ENCODE data around the gene RPL18.

Gene RPL18

GRCh38 chr19:48615231-48616040 lies 3.5 kb downstream of the RPL18 start:
- Histone ChIP-seq H3K36me3 (ENCODE audit: control insufficient read depth, insufficient read depth, low read length) (peaks cover 26% of the 10 kb centered on the region), H4K5ac (ENCODE audit: low read length) (no peak overlapping the region), H3K4me3 (ENCODE audit: low read length) (no peak overlapping the region), H3K4me1 (ENCODE audit: control insufficient read depth, low read depth, low read length) (peaks cover 11% of the 10 kb centered on the region), H3K27me3 (ENCODE audit: insufficient read depth, low read length, poor library complexity) (no peaks in the 10 kb centered on the region), H2BK5ac (ENCODE audit: low read length) (no peak overlapping the region), H3K4ac (ENCODE audit: low read depth, low read length) (no peak overlapping the region), H2AK5ac (ENCODE audit: low read length) (no peak overlapping the region), H3K23ac (ENCODE audit: low read length) (no peak overlapping the region), H3K18ac (ENCODE audit: low read length) (no peak overlapping the region), H3K9ac (ENCODE audit: low read length) (peak overlapping the region; percentile 40), H3K56ac (ENCODE audit: low read length) (peak overlapping the region; percentile 65), H2BK15ac (replicated peaks; ENCODE audit: low read depth) (no peak overlapping the region), H3K27ac (ENCODE audit: low read depth, low read length) (peak overlapping the region; percentile 71), H3K79me2 (ENCODE audit: control insufficient read depth, insufficient read depth, low read length) (peaks cover 33% of the 10 kb centered on the region), H3K79me1 (ENCODE audit: low read length) (peaks cover 11% of the 10 kb centered on the region), H4K8ac (ENCODE audit: low read depth, low read length) (no peak overlapping the region), H2BK120ac (ENCODE audit: low read depth, low read length) (no peak overlapping the region), H3K4me2 (ENCODE audit: low read length) (no peak overlapping the region)
- no CpG with 5 or more reads among the region's 19 CpGs for WGBS (ENCODE audit: extremely low coverage, insufficient coverage, low lambda C conversion rate)
- DNase-seq, result no peak

GRCh38 chr19:48614436-48615230 lies 4.3 kb downstream of the RPL18 start, which contains the start of gene FAM83E:
FAM83E (minus strand) TSS chr19:48615076; CDS start chr19:48613372, 1,704 bp downstream.
- Histone ChIP-seq H3K79me1 (ENCODE audit: low read length) (peaks cover 11% of the 10 kb centered on the region), H3K79me2 (ENCODE audit: control insufficient read depth, insufficient read depth, low read length) (peaks cover 33% of the 10 kb centered on the region), H4K5ac (ENCODE audit: low read length) (no peak within 1 kb of the TSS), H3K56ac (ENCODE audit: low read length) (peak within 1 kb of the TSS; percentile 65), H3K4ac (ENCODE audit: low read depth, low read length) (no peak within 1 kb of the TSS), H2AK5ac (ENCODE audit: low read length) (no peak within 1 kb of the TSS), H4K8ac (ENCODE audit: low read depth, low read length) (no peak within 1 kb of the TSS), H3K4me2 (ENCODE audit: low read length) (no peak within 1 kb of the TSS), H3K18ac (ENCODE audit: low read length) (peak within 1 kb of the TSS; percentile 24), H3K23ac (ENCODE audit: low read length) (no peak within 1 kb of the TSS), H3K9ac (ENCODE audit: low read length) (peak within 1 kb of the TSS; percentile 51), H2BK5ac (ENCODE audit: low read length) (no peak within 1 kb of the TSS), H3K27me3 (ENCODE audit: insufficient read depth, low read length, poor library complexity) (no peaks in the 10 kb centered on the region), H3K36me3 (ENCODE audit: control insufficient read depth, insufficient read depth, low read length) (peaks cover 26% of the 10 kb centered on the region), H3K27ac (ENCODE audit: low read depth, low read length) (peak within 1 kb of the TSS; percentile 71), H2BK120ac (ENCODE audit: low read depth, low read length) (no peak within 1 kb of the TSS), H3K4me1 (ENCODE audit: control insufficient read depth, low read depth, low read length) (peaks cover 8% of the 10 kb centered on the region), H2BK15ac (replicated peaks; ENCODE audit: low read depth) (no peak within 1 kb of the TSS), H3K4me3 (ENCODE audit: low read length) (no peak within 1 kb of the TSS)
- WGBS (ENCODE audit: extremely low coverage, insufficient coverage, low lambda C conversion rate), result no CpG with 5 or more reads among the region's 31 CpGs
- peak; percentile 78 for DNase-seq

- Histone ChIP-seq H3K4ac (ENCODE audit: low read depth, low read length) (no peak overlapping the region), H3K27me3 (ENCODE audit: insufficient read depth, low read length, poor library complexity) (no peaks in the 10 kb centered on the region), H2BK15ac (replicated peaks; ENCODE audit: low read depth) (no peak overlapping the region), H3K79me1 (ENCODE audit: low read length) (peaks cover 11% of the 10 kb centered on the region), H3K4me2 (ENCODE audit: low read length) (no peak overlapping the region), H3K23ac (ENCODE audit: low read length) (no peak overlapping the region), H3K9ac (ENCODE audit: low read length) (peak overlapping the region; percentile 51), H3K79me2 (ENCODE audit: control insufficient read depth, insufficient read depth, low read length) (peaks cover 33% of the 10 kb centered on the region), H3K4me1 (ENCODE audit: control insufficient read depth, low read depth, low read length) (peaks cover 8% of the 10 kb centered on the region), H2BK120ac (ENCODE audit: low read depth, low read length) (no peak overlapping the region), H3K18ac (ENCODE audit: low read length) (no peak overlapping the region), H3K56ac (ENCODE audit: low read length) (peak overlapping the region; percentile 30), H2AK5ac (ENCODE audit: low read length) (no peak overlapping the region), H3K36me3 (ENCODE audit: control insufficient read depth, insufficient read depth, low read length) (peaks cover 26% of the 10 kb centered on the region), H4K5ac (ENCODE audit: low read length) (no peak overlapping the region), H3K4me3 (ENCODE audit: low read length) (no peak overlapping the region), H4K8ac (ENCODE audit: low read depth, low read length) (no peak overlapping the region), H3K27ac (ENCODE audit: low read depth, low read length) (peak overlapping the region; percentile 71), H2BK5ac (ENCODE audit: low read length) (no peak overlapping the region)
- no peak for DNase-seq
- WGBS (ENCODE audit: extremely low coverage, insufficient coverage, low lambda C conversion rate), result no CpG with 5 or more reads among the region's 13 CpGs
These were observed 5.0 kb downstream of the RPL18 start for GRCh38 chr19:48613852-48614435.

GRCh38 chr19:48613024-48613851 lies 5.7 kb downstream of the RPL18 start:
- H3K4ac ChIP-seq (ENCODE audit: low read depth, low read length), result no peak overlapping the region
- peaks cover 26% of the 10 kb centered on the region for H3K79me2 ChIP-seq (ENCODE audit: control insufficient read depth, insufficient read depth, low read length)
- peaks cover 11% of the 10 kb centered on the region for H3K79me1 ChIP-seq (ENCODE audit: low read length)
- H4K5ac ChIP-seq (ENCODE audit: low read length), result no peak overlapping the region
- peaks cover 26% of the 10 kb centered on the region for H3K36me3 ChIP-seq (ENCODE audit: control insufficient read depth, insufficient read depth, low read length)
- H3K9ac ChIP-seq (ENCODE audit: low read length), result no peak overlapping the region
- no peak overlapping the region for H3K27ac ChIP-seq (ENCODE audit: low read depth, low read length)
- peaks cover 8% of the 10 kb centered on the region for H3K4me1 ChIP-seq (ENCODE audit: control insufficient read depth, low read depth, low read length)
- H4K8ac ChIP-seq (ENCODE audit: low read depth, low read length), result no peak overlapping the region
- no peak overlapping the region for H2AK5ac ChIP-seq (ENCODE audit: low read length)
- no peak overlapping the region for H3K18ac ChIP-seq (ENCODE audit: low read length)
- no CpG with 5 or more reads among the region's 39 CpGs for WGBS (ENCODE audit: extremely low coverage, insufficient coverage, low lambda C conversion rate)
- no peak overlapping the region for H2BK120ac ChIP-seq (ENCODE audit: low read depth, low read length)
- H3K23ac ChIP-seq (ENCODE audit: low read length), result no peak overlapping the region
- no peak overlapping the region for H3K56ac ChIP-seq (ENCODE audit: low read length)
- no peak overlapping the region for H2BK5ac ChIP-seq (ENCODE audit: low read length)
- no peaks in the 10 kb centered on the region for H3K27me3 ChIP-seq (ENCODE audit: insufficient read depth, low read length, poor library complexity)
- H3K4me3 ChIP-seq (ENCODE audit: low read length), result no peak overlapping the region
- no peak overlapping the region for H2BK15ac ChIP-seq (replicated peaks; ENCODE audit: low read depth)
- no peak for DNase-seq
- H3K4me2 ChIP-seq (ENCODE audit: low read length), result no peak overlapping the region

GRCh38 chr19:48611872-48612271 lies 7.1 kb downstream of the RPL18 start:
- H4K8ac ChIP-seq (ENCODE audit: low read depth, low read length), result no peak overlapping the region
- no peak overlapping the region for H2AK5ac ChIP-seq (ENCODE audit: low read length)
- H2BK120ac ChIP-seq (ENCODE audit: low read depth, low read length), result no peak overlapping the region
- H3K4me3 ChIP-seq (ENCODE audit: low read length), result no peak overlapping the region
- peaks cover 8% of the 10 kb centered on the region for H3K79me1 ChIP-seq (ENCODE audit: low read length)
- DNase-seq, result no peak
- no peak overlapping the region for H3K27ac ChIP-seq (ENCODE audit: low read depth, low read length)
- H3K4me1 ChIP-seq (ENCODE audit: control insufficient read depth, low read depth, low read length), result peaks cover 3% of the 10 kb centered on the region
- no CpG with 5 or more reads among the region's 14 CpGs for WGBS (ENCODE audit: extremely low coverage, insufficient coverage, low lambda C conversion rate)
- H3K4me2 ChIP-seq (ENCODE audit: low read length), result no peak overlapping the region
- no peak overlapping the region for H3K18ac ChIP-seq (ENCODE audit: low read length)
- H4K5ac ChIP-seq (ENCODE audit: low read length), result no peak overlapping the region
- peaks cover 17% of the 10 kb centered on the region for H3K36me3 ChIP-seq (ENCODE audit: control insufficient read depth, insufficient read depth, low read length)
- H2BK15ac ChIP-seq (replicated peaks; ENCODE audit: low read depth), result no peak overlapping the region
- no peak overlapping the region for H3K56ac ChIP-seq (ENCODE audit: low read length)
- no peak overlapping the region for H2BK5ac ChIP-seq (ENCODE audit: low read length)
- no peaks in the 10 kb centered on the region for H3K27me3 ChIP-seq (ENCODE audit: insufficient read depth, low read length, poor library complexity)
- no peak overlapping the region for H3K23ac ChIP-seq (ENCODE audit: low read length)
- H3K79me2 ChIP-seq (ENCODE audit: control insufficient read depth, insufficient read depth, low read length), result peaks cover 12% of the 10 kb centered on the region
- no peak overlapping the region for H3K9ac ChIP-seq (ENCODE audit: low read length)
- no peak overlapping the region for H3K4ac ChIP-seq (ENCODE audit: low read depth, low read length)
